Gastrocnemius medialis (tissue), 4 donors: Measurements from ENCODE around the gene GTF2H3. TPM values are rescaled to one million over a fixed set of nuclear protein-coding genes. Genes with fewer than 3 reads are reported as not detected.
A peak's percentile ranks its signal among the peaks of the same experiment; 100 is the strongest.

Source experiments
- ATAC-seq, 2 donors: fragments of 150-250 bp; one replicate each; pipeline ENCODE4 v1.9.1; 2016
- DNase-seq, 2 donors: peaks; one replicate each; pipeline ENCODE4 v3.0.0-alpha.2; 2019
- H3K27ac ChIP-seq, 4 donors: fragments of 200-600 bp; sonication (generic); 1 replicate in 1 of 4; 2 replicates in 3 of 4; pipeline ENCODE4 v1.5.1; 2016 to 2018; ENCODE audit warnings: mild to moderate bottlenecking in 2 of 4, moderate library complexity in 1 of 4
- H3K27me3 ChIP-seq, 3 donors: fragments of 200-600 bp; sonication (generic) in 2 of 3; 1 replicate in 1 of 3; 2 replicates in 2 of 3; pipeline versions ENCODE4 v1.5.1 to v1.6.0; 2016 to 2019; ENCODE audit warnings: mild to moderate bottlenecking in 1 of 3, moderate library complexity in 1 of 3
- H3K36me3 ChIP-seq, 2 donors: fragments of 200-600 bp; sonication (generic) in 1 of 2; one replicate each; pipeline ENCODE4 v1.5.1; 2017 to 2018
- H3K4me1 ChIP-seq, 2 donors: fragments of 200-600 bp; sonication (generic) in 1 of 2; one replicate each; pipeline ENCODE4 v1.5.1; 2016 to 2017; ENCODE audit warnings: mild to moderate bottlenecking in 2 of 2
- H3K4me3 ChIP-seq, 4 donors: fragments of 200-600 bp; sonication (generic) in 3 of 4; 1 replicate in 1 of 4; 2 replicates in 3 of 4; pipeline ENCODE4 v1.5.1; 2016 to 2019; ENCODE audit warnings: mild to moderate bottlenecking in 2 of 4
- H3K9me3 ChIP-seq, 3 donors: fragments of 200-600 bp; sonication (generic) in 2 of 3; 1 replicate in 1 of 3; 2 replicates in 2 of 3; pipeline ENCODE4 v1.5.1; 2016 to 2019
- CTCF ChIP-seq, 5 experiments: fragments of 450-650 bp in 3 of 5; fragments of 200-600 bp in 2 of 5; sonication (generic) in 2 of 5; IDR thresholded peaks in 4 of 5; conservative IDR thresholded peaks in 1 of 5; 1 replicate in 4 of 5; 2 replicates in 1 of 5; pipeline ENCODE4 v1.5.1; 2016 to 2019; ENCODE audit warnings: antibody characterized with exemption in 5 of 5, mild to moderate bottlenecking in 3 of 5, moderate library complexity in 3 of 5
- POLR2A ChIP-seq, 2 donors: fragments of 450-650 bp; IDR thresholded peaks; one replicate each; pipeline ENCODE4 v1.6.1; 2017; ENCODE audit warnings: antibody characterized with exemption in 2 of 2, mild to moderate bottlenecking in 2 of 2, moderate library complexity in 2 of 2
- in situ Hi-C, 4 donors: fragments of 200-750 bp; cut with MboI; loops; one replicate each; pipeline versions ENCODE4 v1.15.0 to v1.8.0; 2017; ENCODE audit warnings: low sequenced_read_pairs in 4 of 4
- intact Hi-C: fragments of 100-400 bp; cut with DNase I; formaldehyde crosslinking; loops from one replicate; pipeline ENCODE4 v1.15.1; 2023; ENCODE audit warnings: low total_unique reads
- total RNA-seq, 4 donors: library from RNA; depleted of rRNA; stranded (reverse); fragments of >200 nt; gene quantifications; one replicate each; pipeline versions ENCODE4 v1.1.0 to v1.2.3, GENCODE V29; 2016

The GTF2H3 gene
- total RNA-seq, 4 donors from 2014 or later = 11.5 to 14.3 (median 12.3) TPM

- Histone ChIP-seq H3K4me1 (no peaks in the 10 kb centered on the region), H3K4me3 (no peak overlapping the region), H3K9me3 (no peaks in the 10 kb centered on the region), H3K36me3 (no peaks in the 10 kb centered on the region), H3K27me3 (no peaks in the 10 kb centered on the region), H3K27ac (no peak overlapping the region)
- ATAC-seq = peak in 1 of 2 donors; percentile 42
- TF ChIP-seq CTCF (IDR thresholded peaks at IDR 0.05 in 4 of 5, conservative IDR thresholded peaks at IDR 0.05 in 1 of 5) (no peak), POLR2A (IDR thresholded peaks at IDR 0.05) (no peak)
- in situ Hi-C loops = no loop called here
- intact Hi-C loops = no loop called here
- DNase-seq = no peak
These were observed 62.6 kb downstream of the GTF2H3 start for GRCh38 chr12:123696207-123696606.

- Histone ChIP-seq H3K4me3 (no peak overlapping the region), H3K9me3 (no peaks in the 10 kb centered on the region), H3K4me1 (no peaks in the 10 kb centered on the region), H3K27ac (no peak overlapping the region), H3K27me3 (no peaks in the 10 kb centered on the region), H3K36me3 (no peaks in the 10 kb centered on the region)
- DNase-seq (no peak), ATAC-seq (no peak)
- TF ChIP-seq POLR2A (IDR thresholded peaks at IDR 0.05) (no peak), CTCF (IDR thresholded peaks at IDR 0.05 in 4 of 5, conservative IDR thresholded peaks at IDR 0.05 in 1 of 5) (no peak)
- intact Hi-C loops (no loop called here), in situ Hi-C loops (no loop called here)
These were observed 63.0 kb downstream of the GTF2H3 start for GRCh38 chr12:123696646-123697045.

GRCh38 chr12:123705935-123706334 lies 72.3 kb downstream of the GTF2H3 start:
- intact Hi-C loops = no loop called here
- H3K4me1 ChIP-seq = no peaks in the 10 kb centered on the region
- DNase-seq (no peak), ATAC-seq (no peak)
- no peaks in the 10 kb centered on the region for H3K36me3 ChIP-seq
- H3K27me3 ChIP-seq = no peaks in the 10 kb centered on the region
- no peak overlapping the region for H3K4me3 ChIP-seq
- no peaks in the 10 kb centered on the region for H3K9me3 ChIP-seq
- no peak for TF ChIP-seq POLR2A (IDR thresholded peaks at IDR 0.05)
- no peak for TF ChIP-seq CTCF (IDR thresholded peaks at IDR 0.05 in 4 of 5, conservative IDR thresholded peaks at IDR 0.05 in 1 of 5)
- H3K27ac ChIP-seq = no peak overlapping the region
- in situ Hi-C loops = no loop called here

GRCh38 chr12:123707466-123707865 lies 73.8 kb downstream of the GTF2H3 start:
- Histone ChIP-seq H3K9me3 (no peaks in the 10 kb centered on the region), H3K36me3 (no peaks in the 10 kb centered on the region), H3K27ac (no peak overlapping the region), H3K4me1 (peaks cover 0 to 5% of the 10 kb centered on the region in 2 donors), H3K27me3 (no peaks in the 10 kb centered on the region), H3K4me3 (no peak overlapping the region)
- TF ChIP-seq CTCF (IDR thresholded peaks at IDR 0.05 in 4 of 5, conservative IDR thresholded peaks at IDR 0.05 in 1 of 5) = no peak
- no peak for TF ChIP-seq POLR2A (IDR thresholded peaks at IDR 0.05)
- DNase-seq (no peak), ATAC-seq (no peak)
- in situ Hi-C loops = no loop called here
- intact Hi-C loops = no loop called here

Other genes starting within 250 kb of the GTF2H3 start
- gene KMT5A, start 249.7 kb upstream of the GTF2H3 start, total RNA-seq = 10 to 100 TPM; 13.4 to 25.8 (median 21.9) TPM
- 1 to 10 TPM; 1.2 to 2.0 (median 1.7) TPM for gene RILPL2, start 197.1 kb upstream of the GTF2H3 start, total RNA-seq
- 10 to 100 TPM; 22.6 to 40.4 (median 23.5) TPM for gene SNRNP35, start 175.7 kb upstream of the GTF2H3 start, total RNA-seq
- gene RILPL1, start 100.1 kb upstream of the GTF2H3 start, total RNA-seq = 10 to 100 TPM; 33.4 to 65.3 (median 40.6) TPM
- 100 to 1,000 TPM; 115 to 177 (median 146) TPM for gene TMED2, start 49.3 kb upstream of the GTF2H3 start, total RNA-seq
- gene DDX55, start 31.7 kb upstream of the GTF2H3 start, total RNA-seq = 1 to 10 TPM; 6.2 to 9.4 (median 7.4) TPM
- 100 to 1,000 TPM in 3 of 4 donors, 10 to 100 TPM in 1; 84.5 to 118 (median 112) TPM for gene EIF2B1, start 143 bp upstream of the GTF2H3 start, total RNA-seq
- gene TCTN2, start 37.3 kb downstream of the GTF2H3 start, total RNA-seq = 1 to 10 TPM; 1.2 to 5.0 (median 1.6) TPM
- gene ATP6V0A2, start 78.5 kb downstream of the GTF2H3 start, total RNA-seq = 10 to 100 TPM; 14.8 to 22.7 (median 17.4) TPM
- gene DNAH10, start 128.5 kb downstream of the GTF2H3 start, total RNA-seq = under 1 TPM in 2 of 4 donors, not detected in 2; 0.18 to 0.65 TPM